HepG2 (cell line): ENCODE results near the gene CFAP46. TPM values are rescaled to one million over a fixed set of nuclear protein-coding genes. Genes with fewer than 3 reads are reported as not detected.

Experiments
- ATAC-seq: fragments of 200-7000 bp; cut with Tn5 transposase; 3 replicates; pipeline ENCODE4 v1.9.1; 2020; ENCODE audit warnings: mild to moderate bottlenecking, moderate library complexity
- BruUV-seq: library from RNA; stranded (reverse); fragments of 400-500 nt; replicated peaks from 2 replicates; lab custom pipeline; 2021; lab: Mats Ljungman, UMichigan
- CTCF ChIA-PET: fragments of 300-600 bp; formaldehyde crosslinking; extraction: SDS; loops from one replicate; lab custom pipeline; 2021; ENCODE audit warnings: low total read pairs, inconsistent platforms, low intra/inter-chr PET ratio; lab: Yijun Ruan, JAX
- POLR2A ChIA-PET: fragments of 350-600 bp; sonication (Branson Sonifier 250); formaldehyde crosslinking; loops from one replicate; lab custom pipeline; 2020; ENCODE audit warnings: antibody characterized with exemption, inconsistent platforms; lab: Yijun Ruan, JAX
- DNase-seq: peaks from one replicate; pipeline ENCODE4 v3.0.0-alpha.2; 2015; ENCODE audit warnings: low spot score
- FAIRE-seq: peaks from 3 replicates; lab custom pipeline; 2011; peaks lifted over from hg19 to GRCh38; lab: Jason Lieb, UNC
- H2AFZ ChIP-seq: one replicate; pipeline ENCODE4 v1.6.1; 2011; ENCODE audit warnings: low read length, inconsistent platforms
- H3K27ac ChIP-seq: fragments of 300-600 bp; 3 replicates; pipeline ENCODE4 v1.8.0; 2011; ENCODE audit warnings: mixed run types, mild to moderate bottlenecking, mixed read lengths, low read length, inconsistent platforms; ENCODE audit not compliant: insufficient read depth; ENCODE audit errors: extremely low read length
- H3K27me3 ChIP-seq, 2 experiments: fragments of 200-600 bp in 1 of 2; 2 replicates in 1 of 2; 3 replicates in 1 of 2; pipeline versions ENCODE4 v1.6.0 to v1.8.0; 2011; ENCODE audit warnings: low read length in 2 of 2, mild to moderate bottlenecking in 2 of 2, moderate library complexity in 2 of 2, inconsistent platforms in 1 of 2; ENCODE audit not compliant: insufficient read depth in 2 of 2, control insufficient read depth in 1 of 2
- H3K36me3 ChIP-seq, 2 experiments: fragments of 200-600 bp in 1 of 2; replicated peaks in 1 of 2; 2 replicates in 1 of 2; 3 replicates in 1 of 2; pipeline versions ENCODE4 v1.5.1 to v1.8.0; 2011; ENCODE audit warnings: low read length in 2 of 2, inconsistent platforms in 1 of 2; ENCODE audit not compliant: insufficient read depth in 2 of 2, control insufficient read depth in 1 of 2
- H3K4me1 ChIP-seq: 2 replicates; pipeline ENCODE4 v1.5.1; 2012; ENCODE audit warnings: low read length, inconsistent platforms; ENCODE audit not compliant: insufficient read depth
- H3K4me2 ChIP-seq: 2 replicates; pipeline ENCODE4 v1.6.0; 2011; ENCODE audit warnings: low read depth, low read length, inconsistent platforms
- H3K4me3 ChIP-seq, 3 experiments: fragments of 200-600 bp in 1 of 3; sonication (generic), shearing (Covaris generic) in 1 of 3; replicated peaks in 1 of 3; 2 replicates each; pipeline ENCODE4 v1.5.1; 2011 to 2016; ENCODE audit warnings: low read length in 3 of 3, inconsistent platforms in 2 of 3, low read depth in 2 of 3, mild to moderate bottlenecking in 2 of 3, control low read depth in 1 of 3, mixed read lengths in 1 of 3; ENCODE audit not compliant: insufficient read depth in 1 of 3
- H3K79me2 ChIP-seq: one replicate; pipeline ENCODE4 v1.6.1; 2011; ENCODE audit warnings: low read length, inconsistent platforms; ENCODE audit not compliant: insufficient read depth
- H3K9ac ChIP-seq: 2 replicates; pipeline ENCODE4 v1.6.0; 2011; ENCODE audit warnings: mild to moderate bottlenecking, low read depth, low read length, inconsistent platforms; ENCODE audit not compliant: insufficient read depth
- H3K9me3 ChIP-seq: 2 replicates; pipeline ENCODE4 v1.5.1; 2012; ENCODE audit warnings: mild to moderate bottlenecking, low read length
- H4K20me1 ChIP-seq: 2 replicates; pipeline ENCODE4 v1.6.0; 2011; ENCODE audit warnings: inconsistent platforms, mild to moderate bottlenecking, low read length, moderate library complexity; ENCODE audit not compliant: insufficient read depth
- ESRRA ChIP-seq: sonication (generic); formaldehyde crosslinking; IDR thresholded peaks from 2 replicates; pipeline ENCODE4 v1.5.1; 2020; ENCODE audit warnings: mild to moderate bottlenecking, low read depth, missing genetic modification reagents
- FOXA3 ChIP-seq: IDR thresholded peaks from 2 replicates; pipeline ENCODE4 v1.6.1; 2016; ENCODE audit warnings: missing genetic modification reagents, missing compliant biosample characterization
- JDP2 ChIP-seq: sonication (generic); formaldehyde crosslinking; IDR thresholded peaks from 2 replicates; pipeline ENCODE4 v1.8.1; 2022; ENCODE audit warnings: missing genetic modification reagents, borderline replicate concordance
- POGK ChIP-seq: sonication (generic); formaldehyde crosslinking; conservative IDR thresholded peaks from 2 replicates; pipeline ENCODE4 v1.8.0; 2022; ENCODE audit warnings: mild to moderate bottlenecking, moderate library complexity, missing genetic modification reagents
- ZBTB2 ChIP-seq: sonication (generic); formaldehyde crosslinking; IDR thresholded peaks from 2 replicates; pipeline ENCODE4 v1.8.0; 2022; ENCODE audit warnings: low read depth, missing genetic modification reagents
- ZBTB7B ChIP-seq: sonication (generic); formaldehyde crosslinking; IDR thresholded peaks from 2 replicates; pipeline ENCODE4 v1.4.0; 2020; ENCODE audit warnings: missing genetic modification reagents
- ZNF501 ChIP-seq: sonication (generic); formaldehyde crosslinking; IDR thresholded peaks from 2 replicates; pipeline ENCODE4 v1.5.1; 2020; ENCODE audit warnings: mild to moderate bottlenecking, moderate library complexity, missing genetic modification reagents
- ZNF546 ChIP-seq: sonication (generic); formaldehyde crosslinking; conservative IDR thresholded peaks from 2 replicates; pipeline ENCODE4 v1.8.1; 2023; ENCODE audit warnings: mild to moderate bottlenecking, missing genetic modification reagents
- ZNF792 ChIP-seq: IDR thresholded peaks from 2 replicates; pipeline ENCODE4 v1.6.1; 2016
- WGBS: methylation state at CpG from one replicate; pipeline ENCODE4 v1.1.6; 2017; ENCODE audit warnings: low lambda C conversion rate; 5-methylcytosine and 5-hydroxymethylcytosine counted together
- in situ Hi-C: cut with HindIII; loops from 2 replicates; pipeline ENCODE4 v1.10.0; 2017; ENCODE audit warnings: low pct_unique_long_range_greater_than_20kb; ENCODE audit not compliant: extremely low pct_ligation_motif_present
- intact Hi-C: fragments of 100-400 bp; cut with micrococcal nuclease; formaldehyde crosslinking; loops from one replicate; pipeline ENCODE4 v1.10.0; 2022; ENCODE audit not compliant: unreplicated experiment
- polyA plus RNA-seq, 8 experiments: library from polyadenylated mRNA; depleted of rRNA in 3 of 8; stranded (reverse) in 7 of 8; unstranded in 1 of 8; fragments of >200 nt; fragmentation: Illumina TruSeq in 4 of 8; extraction: Trizol in 4 of 8; gene quantifications; 2 replicates each; pipeline versions ENCODE4 v1.2.1 to v1.2.3, GENCODE V29; 2011 to 2016; ENCODE audit warnings: low read depth in 4 of 8, missing spikeins in 1 of 8, mixed read lengths in 1 of 8; ENCODE audit not compliant: insufficient read depth in 1 of 8
- total RNA-seq, 5 experiments: library from RNA; depleted of rRNA; stranded (reverse); fragments of >200 nt; fragmentation: Illumina TruSeq; extraction: Trizol; gene quantifications; 2 replicates each; pipeline ENCODE4 v1.2.3, GENCODE V29; 2016; ENCODE audit warnings: low read depth in 1 of 5
- TF ChIP-seq, protein P1 (sequence below): IDR thresholded peaks from 2 replicates; pipeline ENCODE4 v1.6.1; 2016; ENCODE audit warnings: low read depth

Gene CFAP46
- total and polyA plus RNA-seq, 2 of the 13 experiments (the other 11 are each of a cell fraction or from before 2014, with no cell fraction given): 0.24 to 0.84 TPM

- intact Hi-C loops (no loop called here), in situ Hi-C loops (no loop called here)
- no peaks in the 10 kb centered on the region for H3K9me3 ChIP-seq
- DNase-seq (no peak), FAIRE-seq (no peak), ATAC-seq (no peak)
- TF ChIP-seq FOXA3 (CRISPR knock-in tag): no peak
- TF ChIP-seq, protein P1, sequence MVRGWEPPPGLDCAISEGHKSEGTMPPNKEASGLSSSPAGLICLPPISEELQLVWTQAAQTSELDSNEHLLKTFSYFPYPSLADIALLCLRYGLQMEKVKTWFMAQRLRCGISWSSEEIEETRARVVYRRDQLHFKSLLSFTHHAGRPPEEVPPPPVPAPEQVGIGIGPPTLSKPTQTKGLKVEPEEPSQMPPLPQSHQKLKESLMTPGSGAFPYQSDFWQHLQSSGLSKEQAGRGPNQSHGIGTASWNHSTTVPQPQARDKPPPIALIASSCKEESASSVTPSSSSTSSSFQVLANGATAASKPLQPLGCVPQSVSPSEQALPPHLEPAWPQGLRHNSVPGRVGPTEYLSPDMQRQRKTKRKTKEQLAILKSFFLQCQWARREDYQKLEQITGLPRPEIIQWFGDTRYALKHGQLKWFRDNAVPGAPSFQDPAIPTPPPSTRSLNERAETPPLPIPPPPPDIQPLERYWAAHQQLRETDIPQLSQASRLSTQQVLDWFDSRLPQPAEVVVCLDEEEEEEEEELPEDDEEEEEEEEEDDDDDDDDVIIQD (CRISPR knock-in tag): no peak
- TF ChIP-seq JDP2 (CRISPR knock-in tag): no peak
- no peak for TF ChIP-seq ZNF792
- TF ChIP-seq ZBTB2 (CRISPR knock-in tag): no peak
- no peak for TF ChIP-seq ZBTB7B (CRISPR knock-in tag)
- TF ChIP-seq ZNF546: no peak
- TF ChIP-seq POGK (CRISPR knock-in tag): no peak
- TF ChIP-seq ESRRA (CRISPR knock-in tag): no peak
- no peak for TF ChIP-seq ZNF501 (CRISPR knock-in tag)
- H3K36me3 ChIP-seq: no peaks in the 10 kb centered on the region
- peaks cover 8 to 65% of the 10 kb centered on the region in 2 experiments; a peak in 4 of 5 replicates for H3K27me3 ChIP-seq
- 0 out of 2 replicates have a peak, but pooled peaks cover 5% of the 10 kb centered on the region for H4K20me1 ChIP-seq
- ChIA-PET POLR2A (no interaction called here), CTCF (no interaction called here)
- no peaks in the 10 kb centered on the region for H3K4me1 ChIP-seq
- no CpG with 5 or more reads among the region's 8 CpGs for WGBS
- no peak overlapping the region for H3K4me3 ChIP-seq
- no peak overlapping the region for H3K27ac ChIP-seq
- no peak overlapping the region for H2AFZ ChIP-seq
- H3K9ac ChIP-seq: no peak overlapping the region
- BruUV-seq: no TSS peak
- H3K79me2 ChIP-seq: no peaks in the 10 kb centered on the region
- no peak overlapping the region for H3K4me2 ChIP-seq
Measured at GRCh38 chr10:132986076-132986475, 43.7 kb upstream of the CFAP46 start.
